Measurements from ENCODE around the gene ANAPC1.
"Not testable (repeated sequence)": the region's sequence is repeated elsewhere in the genome, so short reads cannot be mapped to it uniquely, and the experiment has no call there.

The ANAPC1 gene

GRCh38 chr2:111905990-111906735, 22.2 kb upstream of the ANAPC1 start:
- no peak for DNase-seq (ENCODE audit: low read depth in 2 of 2)

GRCh38 chr2:111905475-111905869, 21.5 kb upstream of the ANAPC1 start:
- not testable (repeated sequence) for DNase-seq (ENCODE audit: low read depth in 2 of 2)

GRCh38 chr2:111904726-111905474, 20.9 kb upstream of the ANAPC1 start:
- no peak for DNase-seq (ENCODE audit: low read depth in 2 of 2)

- DNase-seq (ENCODE audit: low read depth in 2 of 2), result no peak
These were observed 20.0 kb upstream of the ANAPC1 start for GRCh38 chr2:111903930-111904439.

- DNase-seq (ENCODE audit: low read depth in 2 of 2), result no peak
These were observed 19.5 kb upstream of the ANAPC1 start for GRCh38 chr2:111903516-111903915.

GRCh38 chr2:111900859-111901258, 16.9 kb upstream of the ANAPC1 start:
- no peak for DNase-seq (ENCODE audit: low read depth in 2 of 2)

GRCh38 chr2:111898703-111899514, 14.9 kb upstream of the ANAPC1 start:
- no peak for DNase-seq (ENCODE audit: low read depth in 2 of 2)

- DNase-seq (ENCODE audit: low read depth in 2 of 2), result no peak
These were observed 14.1 kb upstream of the ANAPC1 start, which contains the start of gene MERTK for GRCh38 chr2:111897924-111898702. Gene MERTK (plus strand): TSS chr2:111898607. CDS start chr2:111898736, 129 bp downstream.

GRCh38 chr2:111897630-111897923, 13.6 kb upstream of the ANAPC1 start:
- no peak for DNase-seq (ENCODE audit: low read depth in 2 of 2)

- DNase-seq (ENCODE audit: low read depth in 2 of 2), result no peak
These were observed 12.6 kb upstream of the ANAPC1 start for GRCh38 chr2:111896576-111896975.

GRCh38 chr2:111896024-111896423, 12.0 kb upstream of the ANAPC1 start:
- DNase-seq (ENCODE audit: low read depth in 2 of 2), result no peak

GRCh38 chr2:111884592-111884964, 585 bp upstream of the ANAPC1 start:
- DNase-seq (ENCODE audit: low read depth in 2 of 2), result no peak

GRCh38 chr2:111872806-111873205, 11.2 kb downstream of the ANAPC1 start:
- not testable (repeated sequence) for DNase-seq (ENCODE audit: low read depth in 2 of 2)

GRCh38 chr2:111865124-111865523, 18.9 kb downstream of the ANAPC1 start:
- DNase-seq (ENCODE audit: low read depth in 2 of 2), result not testable (repeated sequence)

GRCh38 chr2:111860005-111860404, 24.0 kb downstream of the ANAPC1 start:
- DNase-seq (ENCODE audit: low read depth in 2 of 2), result not testable (repeated sequence)

GRCh38 chr2:111852544-111852943, 31.4 kb downstream of the ANAPC1 start:
- not testable (repeated sequence) for DNase-seq (ENCODE audit: low read depth in 2 of 2)

- not testable (repeated sequence) for DNase-seq (ENCODE audit: low read depth in 2 of 2)
These were observed 33.3 kb downstream of the ANAPC1 start for GRCh38 chr2:111850646-111851045.

- peak; percentile 22 to 30 for DNase-seq (ENCODE audit: low read depth in 2 of 2)
These were observed 44.2 kb downstream of the ANAPC1 start for GRCh38 chr2:111839625-111840282.

- DNase-seq (ENCODE audit: low read depth in 2 of 2), result not testable (repeated sequence)
These were observed 45.0 kb downstream of the ANAPC1 start for GRCh38 chr2:111838992-111839391.

- not testable (repeated sequence) for DNase-seq (ENCODE audit: low read depth in 2 of 2)
These were observed 49.8 kb downstream of the ANAPC1 start for GRCh38 chr2:111834221-111834620.

- DNase-seq (ENCODE audit: low read depth in 2 of 2), result not testable (repeated sequence)
These were observed 53.5 kb downstream of the ANAPC1 start for GRCh38 chr2:111830479-111830878.

Data from fibroblast of skin of left quadriceps (primary cell).